ENCODE measurements around the gene RPTOR.

- no peak for TF ChIP-seq CTCF (IDR thresholded peaks at IDR 0.05; ENCODE audit: low read length)
- no peak for TF ChIP-seq EZH2 (IDR thresholded peaks at IDR 0.05; ENCODE audit: borderline replicate concordance, low read length)
These were observed 224.9 kb downstream of the RPTOR start for GRCh38 chr17:80769516-80769915.

Measured in OCI-LY1 (cell line).